Progenitor cell of endocrine pancreas (in vitro differentiated cells): ENCODE results near the gene HDC. TPM values are rescaled to one million over a fixed set of nuclear protein-coding genes. Genes with fewer than 3 reads are reported as not detected.

Experiments used
- DNase-seq: peaks from one replicate; pipeline ENCODE4 v3.0.0; 2021; ENCODE audit warnings: low spot score; ENCODE audit not compliant: unreplicated experiment
- H3K27ac Mint-ChIP-seq: 2 replicates; pipeline ENCODE4 v1.8.0; 2021; ENCODE audit warnings: mild to moderate bottlenecking, moderate library complexity, mixed read lengths
- H3K27me3 Mint-ChIP-seq: 2 replicates; pipeline ENCODE4 v1.8.0; 2021; ENCODE audit warnings: mixed read lengths
- H3K36me3 Mint-ChIP-seq: 2 replicates; pipeline ENCODE4 v1.8.0; 2022; ENCODE audit warnings: mixed read lengths; ENCODE audit not compliant: insufficient read depth
- H3K4me1 Mint-ChIP-seq: 2 replicates; pipeline ENCODE4 v1.8.0; 2021; ENCODE audit warnings: low read depth, mixed read lengths
- H3K4me3 Mint-ChIP-seq: 2 replicates; pipeline ENCODE4 v1.8.0; 2021; ENCODE audit warnings: low read depth, mild to moderate bottlenecking, moderate library complexity, mixed read lengths
- H3K9me3 Mint-ChIP-seq: 2 replicates; pipeline ENCODE4 v1.8.0; 2021; ENCODE audit warnings: low read depth, mixed read lengths
- CTCF ChIP-seq: fragments of 200-600 bp; sonication (generic); IDR thresholded peaks from one replicate; pipeline ENCODE4 v1.5.0; 2021; ENCODE audit warnings: antibody characterized with exemption, mild to moderate bottlenecking; ENCODE audit not compliant: unreplicated experiment
- total RNA-seq: library from RNA; stranded (reverse); gene quantifications from 2 replicates; pipeline ENCODE4 v1.2.1, GENCODE V29; 2021

Gene HDC
- total RNA-seq, 1 donor from 2014 or later, result not detected

GRCh38 chr15:50267577-50267976 is 2.1 kb upstream of the HDC start:
- DNase-seq, result no peak
- peaks cover 5% of the 10 kb centered on the region for H3K27me3 Mint-ChIP-seq
- H3K4me1 Mint-ChIP-seq, result no peaks in the 10 kb centered on the region
- no peaks in the 10 kb centered on the region for H3K36me3 Mint-ChIP-seq
- no peaks in the 10 kb centered on the region for H3K9me3 Mint-ChIP-seq
- TF ChIP-seq CTCF, result no peak
- no peak overlapping the region for H3K4me3 Mint-ChIP-seq
- no peak overlapping the region for H3K27ac Mint-ChIP-seq

- H3K4me3 Mint-ChIP-seq, result no peak overlapping the region
- no peak overlapping the region for H3K27ac Mint-ChIP-seq
- no peak for DNase-seq
- H3K36me3 Mint-ChIP-seq, result no peaks in the 10 kb centered on the region
- peaks cover 5% of the 10 kb centered on the region for H3K27me3 Mint-ChIP-seq
- peaks cover 3% of the 10 kb centered on the region for H3K4me1 Mint-ChIP-seq
- no peaks in the 10 kb centered on the region for H3K9me3 Mint-ChIP-seq
- no peak for TF ChIP-seq CTCF
Measured at GRCh38 chr15:50262533-50262932, 3.0 kb downstream of the HDC start.

GRCh38 chr15:50261981-50262380 is 3.5 kb downstream of the HDC start:
- no peak for TF ChIP-seq CTCF
- Mint-ChIP-seq H3K36me3 (no peaks in the 10 kb centered on the region), H3K27me3 (peaks cover 5% of the 10 kb centered on the region), H3K4me1 (peaks cover 3% of the 10 kb centered on the region), H3K9me3 (no peaks in the 10 kb centered on the region), H3K4me3 (no peak overlapping the region), H3K27ac (no peak overlapping the region)
- DNase-seq, result no peak

- Mint-ChIP-seq H3K4me1 (peaks cover 6% of the 10 kb centered on the region), H3K4me3 (no peak overlapping the region), H3K27ac (no peak overlapping the region), H3K36me3 (no peaks in the 10 kb centered on the region), H3K9me3 (no peaks in the 10 kb centered on the region), H3K27me3 (peaks cover 5% of the 10 kb centered on the region)
- no peak for TF ChIP-seq CTCF
- no peak for DNase-seq
Measured at GRCh38 chr15:50260969-50261496, 4.5 kb downstream of the HDC start.

GRCh38 chr15:50259276-50259675 is 6.2 kb downstream of the HDC start:
- Mint-ChIP-seq H3K27ac (no peak overlapping the region), H3K4me1 (peaks cover 6% of the 10 kb centered on the region), H3K36me3 (no peaks in the 10 kb centered on the region), H3K4me3 (no peak overlapping the region), H3K27me3 (peaks cover 8% of the 10 kb centered on the region), H3K9me3 (no peaks in the 10 kb centered on the region)
- no peak for TF ChIP-seq CTCF
- DNase-seq, result no peak
